ENCODE measurements around the gene SEC31A.

SEC31A gene

DNA sequence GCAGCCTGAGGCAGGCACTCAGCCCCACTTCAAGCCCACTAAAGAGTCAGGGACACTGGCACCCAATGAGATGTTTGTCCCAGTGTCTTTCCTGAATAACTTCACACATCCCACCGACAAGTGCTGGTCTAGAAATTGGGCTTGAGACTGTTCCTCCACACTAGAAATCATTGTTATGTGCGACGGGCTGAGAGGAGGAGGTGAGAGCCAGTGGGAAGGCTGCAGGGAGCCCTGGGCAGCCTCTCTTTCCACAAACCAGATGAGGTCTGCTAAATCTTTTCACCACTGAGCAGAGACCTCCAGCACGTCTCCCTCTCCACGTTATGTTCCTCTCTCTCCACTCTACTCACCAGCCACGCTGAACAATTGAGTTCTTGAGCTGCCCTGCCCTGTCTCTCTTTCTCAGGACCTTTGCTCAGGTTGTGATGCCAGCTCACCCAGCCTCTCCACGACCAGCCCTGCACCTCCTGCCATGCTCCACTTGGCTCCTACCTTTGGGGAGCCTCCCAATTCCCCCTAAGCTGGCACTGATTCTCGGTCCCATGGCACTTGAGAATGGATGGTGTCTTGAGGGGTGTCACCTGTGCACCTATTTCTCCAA lies 100.8 kb downstream of the SEC31A start:
- no peak for DNase-seq (ENCODE audit: low read depth in 2 of 2)

DNA sequence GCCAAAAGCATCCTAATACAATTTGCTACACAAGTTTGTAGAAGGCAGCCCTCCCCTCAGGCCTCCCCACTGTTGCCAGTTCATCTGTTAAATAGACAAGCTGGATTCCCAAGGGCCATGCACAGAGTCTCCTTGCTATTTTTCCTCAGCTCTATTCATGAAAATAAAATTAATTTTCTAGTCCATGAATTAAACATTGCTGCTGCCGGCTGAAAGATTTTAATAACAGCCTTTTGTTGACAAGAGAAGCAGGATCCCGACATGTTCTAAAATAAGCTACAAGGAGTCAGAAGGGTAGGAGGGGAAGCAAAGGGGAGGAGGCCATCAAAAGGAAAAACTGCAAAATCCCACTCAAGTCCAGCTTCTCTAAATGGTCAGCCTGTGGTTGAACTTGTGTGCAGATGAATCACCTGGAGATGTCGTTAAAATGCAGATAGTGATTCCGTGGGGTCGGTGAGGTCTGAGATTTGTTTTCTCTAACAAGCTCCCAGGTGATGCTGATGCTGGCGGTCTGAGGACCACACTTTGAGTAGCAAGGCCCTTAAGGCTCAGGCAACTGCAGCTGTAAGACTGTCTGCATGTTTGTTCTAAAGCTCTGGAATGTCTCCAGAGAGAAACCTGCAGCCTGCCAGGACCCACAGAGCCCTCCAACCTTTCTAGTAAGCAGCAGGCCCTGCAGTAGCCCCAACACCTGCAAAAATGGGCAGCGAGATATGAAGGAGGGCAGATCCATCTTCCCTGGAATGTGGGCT lies 101.8 kb downstream of the SEC31A start:
- DNase-seq (ENCODE audit: low read depth in 2 of 2) = no peak

DNA sequence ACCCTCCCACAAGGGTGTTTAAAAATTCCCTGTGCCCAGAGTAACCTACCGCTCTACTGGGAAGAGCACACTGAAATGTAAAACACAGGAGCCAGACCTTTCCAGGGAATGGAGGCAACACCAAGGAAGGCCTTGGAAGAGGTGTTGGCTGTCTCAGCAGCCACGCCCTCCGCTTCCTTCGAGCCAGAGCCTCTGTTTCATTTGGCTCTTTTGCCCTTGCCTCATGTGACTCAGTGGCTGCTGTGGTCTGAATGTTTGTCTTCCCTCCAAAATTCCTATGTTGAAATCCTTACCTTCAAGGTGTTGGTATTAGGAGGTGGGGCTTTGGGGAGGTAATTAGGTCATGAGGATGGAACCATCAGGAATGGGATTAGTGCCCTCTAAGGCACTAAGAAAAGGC lies 103.6 kb downstream of the SEC31A start:
- no peak for DNase-seq (ENCODE audit: low read depth in 2 of 2)

DNA sequence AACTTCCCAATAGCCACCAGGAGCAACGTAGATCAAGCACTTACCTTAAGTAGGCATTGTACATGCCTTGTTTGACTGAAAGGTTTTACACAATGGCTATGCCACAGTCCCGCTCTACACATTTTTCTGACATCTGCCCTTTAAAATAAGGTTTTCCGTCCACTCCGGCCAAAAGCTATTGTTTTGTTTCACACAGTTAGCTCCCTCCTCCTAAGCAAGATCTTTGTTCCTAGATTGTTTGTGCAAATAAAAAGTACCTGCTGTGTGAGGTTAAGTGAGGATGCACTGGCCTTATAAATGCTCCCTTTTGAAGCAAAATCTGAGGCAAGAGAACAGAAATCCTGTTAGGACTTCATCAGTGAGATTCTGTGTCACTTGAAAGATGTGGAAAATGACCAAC lies 104.1 kb downstream of the SEC31A start:
- DNase-seq (ENCODE audit: low read depth in 2 of 2) = no peak

GRCh38 chr4:82785611-82786400 lies 105.1 kb downstream of the SEC31A start:
- no peak for DNase-seq (ENCODE audit: low read depth in 2 of 2)

GRCh38 chr4:82784681-82785610 lies 106.0 kb downstream of the SEC31A start:
- no peak for DNase-seq (ENCODE audit: low read depth in 2 of 2)

- DNase-seq (ENCODE audit: low read depth in 2 of 2) = no peak
These were observed 108.2 kb downstream of the SEC31A start for GRCh38 chr4:82782626-82783345.

DNA sequence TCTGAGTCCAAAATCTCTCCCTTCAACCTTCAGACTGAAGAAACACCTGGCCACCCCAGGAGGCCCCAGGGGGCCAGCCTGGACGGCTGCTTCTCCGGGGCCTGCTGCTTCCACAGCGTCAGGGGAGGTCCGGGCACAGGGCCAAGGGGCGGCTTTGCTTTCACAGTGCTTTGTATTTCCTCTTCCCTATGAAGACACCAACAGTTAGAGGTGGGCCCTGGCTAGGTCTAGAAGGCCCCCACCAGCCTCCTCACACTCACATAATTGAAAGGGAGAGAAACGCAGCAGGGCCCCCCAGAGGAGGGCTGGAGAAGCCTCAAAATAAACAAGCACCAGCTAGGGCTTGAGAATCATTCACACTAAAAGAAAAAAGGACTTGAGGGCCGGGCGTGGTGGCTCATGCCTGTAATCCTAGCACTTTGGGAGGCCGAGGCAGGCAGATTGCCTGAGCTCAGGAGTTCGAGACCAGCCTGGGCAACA lies 110.2 kb downstream of the SEC31A start:
- DNase-seq (ENCODE audit: low read depth in 2 of 2) = no peak

- no peak for DNase-seq (ENCODE audit: low read depth in 2 of 2)
These were observed 110.7 kb downstream of the SEC31A start for GRCh38 chr4:82780170-82780751.

GRCh38 chr4:82779032-82779431 lies 111.9 kb downstream of the SEC31A start:
- no peak for DNase-seq (ENCODE audit: low read depth in 2 of 2)

DNA sequence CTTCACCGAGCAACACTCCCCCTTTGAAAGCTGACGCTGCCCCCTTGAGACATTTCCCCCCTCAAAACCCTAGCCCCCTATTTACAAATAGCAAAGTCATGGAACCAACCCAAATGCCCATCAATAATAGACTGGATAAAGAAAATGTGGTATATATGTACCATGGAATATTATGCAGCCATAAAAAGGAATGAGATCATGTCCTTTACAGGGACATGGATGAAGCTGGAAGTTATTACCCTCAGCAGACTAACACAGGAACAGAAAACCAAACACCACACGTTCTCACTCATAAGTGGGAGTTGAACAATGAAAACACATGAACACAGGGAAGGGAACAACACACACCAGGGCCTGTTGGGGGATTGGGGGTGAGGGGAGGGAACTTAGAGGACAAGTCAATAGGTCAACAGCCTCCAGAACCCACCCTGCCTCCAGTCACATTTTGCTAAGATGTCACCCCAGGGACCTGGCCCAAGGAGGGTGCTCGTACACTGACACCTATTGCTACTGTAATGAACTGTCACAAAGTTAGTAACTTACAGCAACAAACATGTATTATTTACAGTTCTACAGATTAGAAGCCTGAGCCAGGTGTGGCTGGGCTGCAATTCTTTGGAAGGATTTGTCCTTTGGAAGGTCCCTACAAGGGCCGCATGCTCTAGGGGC lies 113.0 kb downstream of the SEC31A start:
- no peak for DNase-seq (ENCODE audit: low read depth in 2 of 2)

DNA sequence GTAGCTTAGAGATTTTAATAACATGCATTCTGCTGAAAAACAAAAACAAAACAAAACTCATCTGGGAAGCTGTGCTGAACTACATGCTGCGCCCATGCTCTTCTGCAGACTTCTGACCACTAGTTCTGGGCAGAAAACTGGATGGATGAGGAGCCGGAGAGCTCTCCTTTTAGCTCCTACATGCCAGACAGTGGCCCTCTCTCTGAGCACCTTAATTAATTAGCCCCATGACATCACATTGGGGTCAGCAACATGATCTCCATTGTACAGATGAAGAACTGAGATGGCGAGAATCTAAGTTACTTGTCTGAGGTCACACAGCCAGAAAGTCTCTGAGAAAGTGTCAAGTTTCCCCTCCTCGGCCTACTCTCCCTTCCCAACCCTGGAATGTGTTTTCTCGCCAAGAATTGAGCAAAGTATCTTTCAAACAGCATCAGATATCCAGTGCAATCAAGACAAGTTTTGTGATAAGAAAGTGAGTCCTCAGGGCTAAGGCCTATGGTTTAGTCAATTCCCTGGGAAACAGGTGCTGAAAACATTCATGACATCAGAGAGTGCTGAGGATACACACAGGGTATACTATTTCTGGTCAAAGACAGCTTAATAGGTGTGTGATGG lies 113.9 kb downstream of the SEC31A start:
- no peak for DNase-seq (ENCODE audit: low read depth in 2 of 2)

- DNase-seq (ENCODE audit: low read depth in 2 of 2) = no peak
These were observed 115.7 kb downstream of the SEC31A start for GRCh38 chr4:82775243-82775642.

- DNase-seq (ENCODE audit: low read depth in 2 of 2) = no peak
These were observed 116.2 kb downstream of the SEC31A start for GRCh38 chr4:82774711-82775171.

- no peak for DNase-seq (ENCODE audit: low read depth in 2 of 2)
These were observed 117.9 kb downstream of the SEC31A start for GRCh38 chr4:82773057-82773456.

GRCh38 chr4:82770607-82771006 lies 120.3 kb downstream of the SEC31A start:
- no peak for DNase-seq (ENCODE audit: low read depth in 2 of 2)
